K562 (cell line): ENCODE measurements around the gene ATP6V0E1. TPM values are rescaled to one million over a fixed set of nuclear protein-coding genes. Genes with fewer than 3 reads are reported as not detected.

Source experiments
- HIVEP1 ChIP-seq: fragments of 250-450 bp; sonication (Bioruptor Pico); IDR thresholded peaks from 2 replicates; pipeline ENCODE4 v1.4.0; 2020; ENCODE audit warnings: mild to moderate bottlenecking
- HOXB6 ChIP-seq: fragments of 250-450 bp; sonication (Bioruptor Pico); IDR thresholded peaks from 2 replicates; pipeline ENCODE4 v1.5.1; 2022; ENCODE audit warnings: mild to moderate bottlenecking, borderline replicate concordance
- MBD2 ChIP-seq: sonication (generic); IDR thresholded peaks from 2 replicates; pipeline ENCODE4 v1.6.1; 2016; ENCODE audit warnings: low read depth, borderline replicate concordance
- MED1 ChIP-seq: sonication (generic); formaldehyde crosslinking; IDR thresholded peaks from 2 replicates; pipeline ENCODE4 v1.8.1; 2023; ENCODE audit warnings: missing genetic modification reagents, borderline replicate concordance
- OTX1 ChIP-seq: fragments of 450-650 bp; formaldehyde crosslinking; IDR thresholded peaks from 2 replicates; pipeline ENCODE4 v1.4.0; 2022; ENCODE audit warnings: mild to moderate bottlenecking
- PHF8 ChIP-seq: fragments of 200-600 bp; sonication (generic); IDR thresholded peaks from 2 replicates; pipeline ENCODE4 v1.6.1; 2012; ENCODE audit warnings: mixed run types, mild to moderate bottlenecking, inconsistent platforms, low read length, moderate library complexity, borderline replicate concordance
- RBFOX2 ChIP-seq: fragments of 200-400 bp; formaldehyde crosslinking; IDR thresholded peaks from 2 replicates; pipeline ENCODE4 v1.6.1; 2017; ENCODE audit warnings: low read depth, mild to moderate bottlenecking, low read length, moderate library complexity
- TBP ChIP-seq: optimal IDR thresholded peaks from 2 replicates; pipeline ENCODE3; 2011; ENCODE audit warnings: low read depth, low read length, improper control_type of control experiment
- ZNF253 ChIP-seq: fragments of 250-450 bp; sonication (Bioruptor Pico); conservative IDR thresholded peaks from 2 replicates; pipeline ENCODE4 v1.6.1; 2021; ENCODE audit warnings: mild to moderate bottlenecking
- polyA plus RNA-seq, 8 experiments: library from polyadenylated mRNA; depleted of rRNA in 4 of 8; stranded (reverse) in 5 of 8; unstranded in 3 of 8; fragments of >200 nt; fragmentation: Nextera tagmentation in 2 of 8; fragmentation: Illumina TruSeq in 1 of 8; extraction: Ambion mirVana in 2 of 8; extraction: Trizol in 1 of 8; gene quantifications; 2 replicates each; pipeline versions ENCODE4 v1.2.1 to v1.2.3, GENCODE V29; 2011 to 2014; ENCODE audit warnings: inconsistent platforms in 1 of 8, missing spikeins in 1 of 8
- total RNA-seq, 7 experiments: library from RNA; depleted of rRNA in 6 of 7; stranded (reverse); fragments of >200 nt in 6 of 7; fragmentation: Illumina TruSeq in 2 of 7; extraction: Trizol in 2 of 7; gene quantifications; 2 replicates each; pipeline versions ENCODE4 v1.2.1 to v1.2.3, GENCODE V29; 2011 to 2021; ENCODE audit warnings: low replicate concordance in 1 of 7
- TF ChIP-seq, protein P1 (sequence below): sonication (generic); formaldehyde crosslinking; IDR thresholded peaks from 2 replicates; pipeline ENCODE4 v1.4.0; 2020; ENCODE audit warnings: mild to moderate bottlenecking, missing genetic modification reagents
- TF ChIP-seq, protein P2 (sequence below): sonication (generic); formaldehyde crosslinking; IDR thresholded peaks from 2 replicates; pipeline ENCODE4 v1.8.0; 2023; ENCODE audit warnings: mild to moderate bottlenecking, missing genetic modification reagents
- TF ChIP-seq, protein P3 (sequence below), 3 experiments: fragments of 200-800 bp in 1 of 3; fragments of 250-450 bp in 1 of 3; fragments of 450-650 bp in 1 of 3; sonication (Bioruptor Pico) in 1 of 3; sonication (Bioruptor generic) in 1 of 3; formaldehyde crosslinking in 1 of 3; IDR thresholded peaks; 2 replicates each; pipeline versions ENCODE4 v1.6.1 to v1.8.0; 2016 to 2022; ENCODE audit warnings: mild to moderate bottlenecking in 2 of 3, missing genetic modification characterization in 2 of 3, missing compliant biosample characterization in 1 of 3, moderate library complexity in 1 of 3
- TF ChIP-seq, protein P4 (sequence below): fragments of 150-350 bp; IDR thresholded peaks from 2 replicates; pipeline ENCODE4 v1.6.1; 2014; ENCODE audit warnings: low read depth, mild to moderate bottlenecking, low read length, borderline replicate concordance

The ATP6V0E1 gene
- total and polyA plus RNA-seq, 9 of the 15 experiments (the other 6 are each of a cell fraction or from before 2014, with no cell fraction given) = 63.8 to 395 (median 112) TPM

- TF ChIP-seq, protein P1, sequence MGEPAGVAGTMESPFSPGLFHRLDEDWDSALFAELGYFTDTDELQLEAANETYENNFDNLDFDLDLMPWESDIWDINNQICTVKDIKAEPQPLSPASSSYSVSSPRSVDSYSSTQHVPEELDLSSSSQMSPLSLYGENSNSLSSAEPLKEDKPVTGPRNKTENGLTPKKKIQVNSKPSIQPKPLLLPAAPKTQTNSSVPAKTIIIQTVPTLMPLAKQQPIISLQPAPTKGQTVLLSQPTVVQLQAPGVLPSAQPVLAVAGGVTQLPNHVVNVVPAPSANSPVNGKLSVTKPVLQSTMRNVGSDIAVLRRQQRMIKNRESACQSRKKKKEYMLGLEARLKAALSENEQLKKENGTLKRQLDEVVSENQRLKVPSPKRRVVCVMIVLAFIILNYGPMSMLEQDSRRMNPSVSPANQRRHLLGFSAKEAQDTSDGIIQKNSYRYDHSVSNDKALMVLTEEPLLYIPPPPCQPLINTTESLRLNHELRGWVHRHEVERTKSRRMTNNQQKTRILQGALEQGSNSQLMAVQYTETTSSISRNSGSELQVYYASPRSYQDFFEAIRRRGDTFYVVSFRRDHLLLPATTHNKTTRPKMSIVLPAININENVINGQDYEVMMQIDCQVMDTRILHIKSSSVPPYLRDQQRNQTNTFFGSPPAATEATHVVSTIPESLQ = no peak
- TF ChIP-seq TBP (no peak), ZNF253 (CRISPR knock-in tag) (no peak), OTX1 (CRISPR knock-in tag) (no peak), HIVEP1 (CRISPR knock-in tag) (no peak; the same call in 1 of the 2 replicates), MBD2 (peak; percentile 82; the same call in 1 of the 2 replicates), RBFOX2 (peak; percentile 72), HOXB6 (CRISPR knock-in tag) (no peak), MED1 (CRISPR knock-in tag) (no peak), PHF8 (peak; percentile 50; the same call in 1 of the 2 replicates)
- TF ChIP-seq, protein P2, sequence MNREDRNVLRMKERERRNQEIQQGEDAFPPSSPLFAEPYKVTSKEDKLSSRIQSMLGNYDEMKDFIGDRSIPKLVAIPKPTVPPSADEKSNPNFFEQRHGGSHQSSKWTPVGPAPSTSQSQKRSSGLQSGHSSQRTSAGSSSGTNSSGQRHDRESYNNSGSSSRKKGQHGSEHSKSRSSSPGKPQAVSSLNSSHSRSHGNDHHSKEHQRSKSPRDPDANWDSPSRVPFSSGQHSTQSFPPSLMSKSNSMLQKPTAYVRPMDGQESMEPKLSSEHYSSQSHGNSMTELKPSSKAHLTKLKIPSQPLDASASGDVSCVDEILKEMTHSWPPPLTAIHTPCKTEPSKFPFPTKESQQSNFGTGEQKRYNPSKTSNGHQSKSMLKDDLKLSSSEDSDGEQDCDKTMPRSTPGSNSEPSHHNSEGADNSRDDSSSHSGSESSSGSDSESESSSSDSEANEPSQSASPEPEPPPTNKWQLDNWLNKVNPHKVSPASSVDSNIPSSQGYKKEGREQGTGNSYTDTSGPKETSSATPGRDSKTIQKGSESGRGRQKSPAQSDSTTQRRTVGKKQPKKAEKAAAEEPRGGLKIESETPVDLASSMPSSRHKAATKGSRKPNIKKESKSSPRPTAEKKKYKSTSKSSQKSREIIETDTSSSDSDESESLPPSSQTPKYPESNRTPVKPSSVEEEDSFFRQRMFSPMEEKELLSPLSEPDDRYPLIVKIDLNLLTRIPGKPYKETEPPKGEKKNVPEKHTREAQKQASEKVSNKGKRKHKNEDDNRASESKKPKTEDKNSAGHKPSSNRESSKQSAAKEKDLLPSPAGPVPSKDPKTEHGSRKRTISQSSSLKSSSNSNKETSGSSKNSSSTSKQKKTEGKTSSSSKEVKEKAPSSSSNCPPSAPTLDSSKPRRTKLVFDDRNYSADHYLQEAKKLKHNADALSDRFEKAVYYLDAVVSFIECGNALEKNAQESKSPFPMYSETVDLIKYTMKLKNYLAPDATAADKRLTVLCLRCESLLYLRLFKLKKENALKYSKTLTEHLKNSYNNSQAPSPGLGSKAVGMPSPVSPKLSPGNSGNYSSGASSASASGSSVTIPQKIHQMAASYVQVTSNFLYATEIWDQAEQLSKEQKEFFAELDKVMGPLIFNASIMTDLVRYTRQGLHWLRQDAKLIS (CRISPR knock-in tag) = no peak; the same call in 1 of the 2 replicates
- TF ChIP-seq, protein P3, sequence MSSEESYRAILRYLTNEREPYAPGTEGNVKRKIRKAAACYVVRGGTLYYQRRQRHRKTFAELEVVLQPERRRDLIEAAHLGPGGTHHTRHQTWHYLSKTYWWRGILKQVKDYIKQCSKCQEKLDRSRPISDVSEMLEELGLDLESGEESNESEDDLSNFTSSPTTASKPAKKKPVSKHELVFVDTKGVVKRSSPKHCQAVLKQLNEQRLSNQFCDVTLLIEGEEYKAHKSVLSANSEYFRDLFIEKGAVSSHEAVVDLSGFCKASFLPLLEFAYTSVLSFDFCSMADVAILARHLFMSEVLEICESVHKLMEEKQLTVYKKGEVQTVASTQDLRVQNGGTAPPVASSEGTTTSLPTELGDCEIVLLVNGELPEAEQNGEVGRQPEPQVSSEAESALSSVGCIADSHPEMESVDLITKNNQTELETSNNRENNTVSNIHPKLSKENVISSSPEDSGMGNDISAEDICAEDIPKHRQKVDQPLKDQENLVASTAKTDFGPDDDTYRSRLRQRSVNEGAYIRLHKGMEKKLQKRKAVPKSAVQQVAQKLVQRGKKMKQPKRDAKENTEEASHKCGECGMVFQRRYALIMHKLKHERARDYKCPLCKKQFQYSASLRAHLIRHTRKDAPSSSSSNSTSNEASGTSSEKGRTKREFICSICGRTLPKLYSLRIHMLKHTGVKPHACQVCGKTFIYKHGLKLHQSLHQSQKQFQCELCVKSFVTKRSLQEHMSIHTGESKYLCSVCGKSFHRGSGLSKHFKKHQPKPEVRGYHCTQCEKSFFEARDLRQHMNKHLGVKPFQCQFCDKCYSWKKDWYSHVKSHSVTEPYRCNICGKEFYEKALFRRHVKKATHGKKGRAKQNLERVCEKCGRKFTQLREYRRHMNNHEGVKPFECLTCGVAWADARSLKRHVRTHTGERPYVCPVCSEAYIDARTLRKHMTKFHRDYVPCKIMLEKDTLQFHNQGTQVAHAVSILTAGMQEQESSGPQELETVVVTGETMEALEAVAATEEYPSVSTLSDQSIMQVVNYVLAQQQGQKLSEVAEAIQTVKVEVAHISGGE (CRISPR knock-in tag; IDR thresholded peaks at IDR 0.05) = no peak
- TF ChIP-seq, protein P4, sequence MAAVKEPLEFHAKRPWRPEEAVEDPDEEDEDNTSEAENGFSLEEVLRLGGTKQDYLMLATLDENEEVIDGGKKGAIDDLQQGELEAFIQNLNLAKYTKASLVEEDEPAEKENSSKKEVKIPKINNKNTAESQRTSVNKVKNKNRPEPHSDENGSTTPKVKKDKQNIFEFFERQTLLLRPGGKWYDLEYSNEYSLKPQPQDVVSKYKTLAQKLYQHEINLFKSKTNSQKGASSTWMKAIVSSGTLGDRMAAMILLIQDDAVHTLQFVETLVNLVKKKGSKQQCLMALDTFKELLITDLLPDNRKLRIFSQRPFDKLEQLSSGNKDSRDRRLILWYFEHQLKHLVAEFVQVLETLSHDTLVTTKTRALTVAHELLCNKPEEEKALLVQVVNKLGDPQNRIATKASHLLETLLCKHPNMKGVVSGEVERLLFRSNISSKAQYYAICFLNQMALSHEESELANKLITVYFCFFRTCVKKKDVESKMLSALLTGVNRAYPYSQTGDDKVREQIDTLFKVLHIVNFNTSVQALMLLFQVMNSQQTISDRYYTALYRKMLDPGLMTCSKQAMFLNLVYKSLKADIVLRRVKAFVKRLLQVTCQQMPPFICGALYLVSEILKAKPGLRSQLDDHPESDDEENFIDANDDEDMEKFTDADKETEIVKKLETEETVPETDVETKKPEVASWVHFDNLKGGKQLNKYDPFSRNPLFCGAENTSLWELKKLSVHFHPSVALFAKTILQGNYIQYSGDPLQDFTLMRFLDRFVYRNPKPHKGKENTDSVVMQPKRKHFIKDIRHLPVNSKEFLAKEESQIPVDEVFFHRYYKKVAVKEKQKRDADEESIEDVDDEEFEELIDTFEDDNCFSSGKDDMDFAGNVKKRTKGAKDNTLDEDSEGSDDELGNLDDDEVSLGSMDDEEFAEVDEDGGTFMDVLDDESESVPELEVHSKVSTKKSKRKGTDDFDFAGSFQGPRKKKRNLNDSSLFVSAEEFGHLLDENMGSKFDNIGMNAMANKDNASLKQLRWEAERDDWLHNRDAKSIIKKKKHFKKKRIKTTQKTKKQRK = no peak
These were observed 72.6 kb downstream of the ATP6V0E1 start, which contains the start of gene CREBRF (continued) for GRCh38 chr5:173055983-173056782.
